ENCODE data around the gene APMAP. TPM values are rescaled to one million over a fixed set of nuclear protein-coding genes. Genes with fewer than 3 reads are reported as not detected.

Gene APMAP
- total RNA-seq, 2 experiments from 2014 or later: 43.2 to 44.0 TPM

GRCh38 chr20:25000268-25000801 lies 7.8 kb upstream of the APMAP start:
- no peak for ATAC-seq
- no peak overlapping the region for H3K27ac Mint-ChIP-seq
- CTCF ChIA-PET: interaction anchor here (1.0 to 1.7 kb wide), 4 partner anchors 34 to 69 kb away, joined by 3 to 6 read pairs (median 4); no protein-coding TSS in a partner anchor

DNA sequence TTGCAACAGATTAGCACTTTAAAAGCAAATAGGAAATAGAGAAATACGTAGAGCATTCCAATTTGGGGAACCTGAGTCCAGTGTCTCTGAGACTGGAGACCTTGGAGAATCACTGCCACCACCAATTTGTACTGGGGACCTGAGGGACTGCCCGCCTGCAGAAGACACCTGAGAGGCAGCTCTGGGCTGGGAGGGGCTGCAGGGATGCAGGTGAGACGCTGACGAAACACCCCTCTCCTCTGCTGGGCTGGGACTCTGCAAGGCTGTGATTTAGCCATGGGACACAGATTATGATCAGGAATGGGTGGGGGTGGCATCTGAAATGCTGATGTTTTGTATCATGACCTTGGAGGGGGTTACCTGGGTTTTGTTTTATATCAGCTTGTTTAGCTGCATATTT lies 7.0 kb upstream of the APMAP start:
- Mint-ChIP-seq H3K9me3 (ENCODE audit: insufficient read depth) (no peaks in the 10 kb centered on the region), H3K4me1 (ENCODE audit: low read depth) (peaks cover 4% of the 10 kb centered on the region), H3K4me3 (no peak overlapping the region), H3K27ac (no peak overlapping the region), H3K36me3 (ENCODE audit: low read depth) (peaks cover 7% of the 10 kb centered on the region), H3K27me3 (ENCODE audit: low read depth) (no peaks in the 10 kb centered on the region)
- CTCF ChIA-PET: interaction anchor here (1.0 to 1.8 kb wide), 5 partner anchors 34 to 68 kb away, joined by 3 to 6 read pairs (median 4); no protein-coding TSS in a partner anchor
- POLR2A ChIA-PET: no interaction called here
- ATAC-seq: no peak
- DNase-seq: no peak

More at GRCh38 chr20:25000268-25000801, 7.8 kb upstream of the APMAP start:
- H3K27me3 Mint-ChIP-seq (ENCODE audit: low read depth): no peaks in the 10 kb centered on the region
- DNase-seq: no peak
- no peaks in the 10 kb centered on the region for H3K9me3 Mint-ChIP-seq (ENCODE audit: insufficient read depth)
- no peaks in the 10 kb centered on the region for H3K4me1 Mint-ChIP-seq (ENCODE audit: low read depth)
- no peak overlapping the region for H3K4me3 Mint-ChIP-seq
- POLR2A ChIA-PET: no interaction called here
- H3K36me3 Mint-ChIP-seq (ENCODE audit: low read depth): peaks cover 7% of the 10 kb centered on the region

DNA sequence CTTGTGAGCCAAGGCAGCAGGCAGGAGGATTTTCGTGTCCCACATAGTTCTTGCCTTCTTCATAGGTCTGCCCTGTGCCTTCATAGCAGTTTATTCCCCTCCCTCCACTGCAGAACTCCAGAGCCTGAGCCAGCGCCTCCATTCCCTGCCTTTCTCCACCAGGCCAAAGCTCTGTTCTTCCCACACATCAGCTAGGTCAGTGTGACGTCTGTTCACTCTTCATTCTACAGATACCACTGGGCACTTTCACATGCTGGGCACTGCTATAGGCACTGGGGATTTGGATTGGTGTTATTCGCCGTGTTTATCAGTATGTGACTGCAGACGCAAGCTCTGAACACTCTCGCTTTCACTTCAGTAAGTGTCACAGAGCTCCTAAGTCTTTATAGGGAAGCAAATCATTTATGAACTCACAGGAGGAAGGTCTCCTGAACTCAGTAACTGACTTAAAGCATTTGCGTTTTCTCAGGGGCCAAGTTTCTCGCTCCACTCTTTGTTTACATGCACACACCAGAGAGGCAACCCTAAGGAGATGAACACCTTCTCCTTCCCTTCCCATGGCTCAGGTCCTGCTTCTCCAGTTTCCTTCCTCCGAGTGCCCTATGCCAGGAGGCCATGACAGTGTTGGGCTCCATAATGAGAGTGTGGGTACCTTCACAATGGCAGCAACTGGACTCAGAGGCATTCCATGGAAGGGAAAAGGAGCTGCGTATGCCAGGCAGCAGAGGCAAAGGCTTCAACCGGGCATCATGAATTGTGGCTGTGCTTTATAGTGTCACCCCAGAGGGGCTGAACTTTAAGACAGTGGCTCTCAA lies 6.3 kb upstream of the APMAP start:
- Mint-ChIP-seq H3K4me1 (ENCODE audit: low read depth) (peaks cover 8% of the 10 kb centered on the region), H3K4me3 (no peak overlapping the region), H3K27me3 (ENCODE audit: low read depth) (no peaks in the 10 kb centered on the region), H3K27ac (no peak overlapping the region), H3K36me3 (ENCODE audit: low read depth) (peaks cover 7% of the 10 kb centered on the region), H3K9me3 (ENCODE audit: insufficient read depth) (no peaks in the 10 kb centered on the region)
- ATAC-seq (no peak), DNase-seq (no peak)
- CTCF ChIA-PET: interaction anchor here (1.1 to 1.8 kb wide), 5 partner anchors 35 to 180 kb away, joined by 3 to 6 read pairs (median 4); no protein-coding TSS in a partner anchor
- POLR2A ChIA-PET: no interaction called here

DNA sequence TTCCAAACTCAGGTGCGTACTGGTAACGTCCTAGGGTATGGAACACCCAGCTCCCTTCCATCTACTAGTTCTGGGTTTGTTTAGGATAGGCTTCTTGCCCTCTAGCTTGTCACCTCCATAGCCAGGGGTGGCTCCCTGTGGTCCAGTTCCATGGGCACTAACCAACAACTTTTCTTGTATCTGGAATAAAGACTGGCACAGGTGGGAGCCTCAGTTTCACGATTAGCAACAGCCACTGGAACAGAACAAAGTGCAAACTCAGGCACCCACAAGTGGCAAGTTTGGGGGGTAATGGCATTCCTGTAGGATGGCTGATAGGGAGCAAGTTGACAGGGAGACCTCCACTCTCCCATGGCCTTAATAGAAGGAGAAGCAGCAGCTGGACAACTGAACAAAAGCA lies 5.6 kb upstream of the APMAP start:
- H3K27ac Mint-ChIP-seq: no peak overlapping the region
- no peak overlapping the region for H3K4me3 Mint-ChIP-seq
- no peak for DNase-seq
- CTCF ChIA-PET: interaction anchor here (1.2 to 1.8 kb wide), 3 partner anchors 61 to 181 kb away, joined by 4 to 6 read pairs (median 5); no protein-coding TSS in a partner anchor
- H3K27me3 Mint-ChIP-seq (ENCODE audit: low read depth): no peaks in the 10 kb centered on the region
- no peak for ATAC-seq
- H3K9me3 Mint-ChIP-seq (ENCODE audit: insufficient read depth): no peaks in the 10 kb centered on the region
- peaks cover 14% of the 10 kb centered on the region for H3K4me1 Mint-ChIP-seq (ENCODE audit: low read depth)
- POLR2A ChIA-PET: no interaction called here
- H3K36me3 Mint-ChIP-seq (ENCODE audit: low read depth): peaks cover 7% of the 10 kb centered on the region

DNA sequence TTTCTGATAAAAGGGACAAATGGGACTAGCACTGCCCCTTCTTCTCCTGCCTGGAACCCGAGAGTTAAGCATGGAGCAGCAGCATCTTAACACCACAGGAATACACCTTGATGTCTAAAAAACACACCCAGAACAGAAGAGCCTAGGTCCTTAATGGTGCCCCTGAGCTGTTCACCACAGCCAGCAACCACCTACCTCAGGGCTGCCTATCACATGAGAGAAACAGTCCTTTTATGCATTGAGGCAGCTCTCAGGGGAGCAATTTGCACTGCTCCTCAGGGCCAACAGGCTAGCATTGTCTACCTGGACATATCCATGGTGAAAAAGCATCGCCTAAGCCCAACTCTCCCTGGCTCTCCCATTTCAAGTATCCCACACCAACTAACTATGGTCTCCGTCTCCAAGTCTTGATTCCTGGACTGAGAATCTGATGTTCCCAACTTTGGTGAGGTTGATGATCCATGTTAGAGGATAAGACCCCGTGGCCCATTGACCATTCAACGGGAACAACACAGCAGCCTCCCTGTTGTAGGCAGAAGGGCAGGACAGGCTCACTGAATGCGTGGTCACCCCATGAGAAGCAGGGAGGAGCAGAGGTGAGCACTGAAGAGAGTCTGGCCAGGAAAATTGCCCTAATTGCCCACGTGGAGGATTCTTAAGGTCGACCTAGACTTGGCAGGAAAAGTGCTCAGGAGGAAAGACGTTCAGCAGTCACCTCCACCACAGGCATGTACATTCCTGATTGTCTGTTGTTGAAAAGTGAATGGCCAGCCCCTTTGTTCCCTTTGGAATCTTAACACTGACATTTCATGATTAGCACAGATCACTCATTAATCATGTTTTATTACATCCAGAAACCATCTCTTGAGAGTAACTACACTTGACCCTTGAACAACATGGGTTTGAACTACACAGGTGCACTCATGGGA lies 4.2 kb upstream of the APMAP start:
- ChIA-PET CTCF (interaction anchor here (0.6 to 5.8 kb wide), 7 partner anchors 7 to 402 kb away, joined by 3 to 191 read pairs (median 4); partner anchors contain the start of gene ACSS1), POLR2A (interaction anchor here (1.6 kb wide), 1 partner anchor 62 kb away, joined by 6 read pairs; the partner anchor contains the start of gene ACSS1)
- Mint-ChIP-seq H3K4me3 (no peak overlapping the region), H3K9me3 (ENCODE audit: insufficient read depth) (no peaks in the 10 kb centered on the region), H3K36me3 (ENCODE audit: low read depth) (no peaks in the 10 kb centered on the region), H3K27me3 (ENCODE audit: low read depth) (no peaks in the 10 kb centered on the region), H3K27ac (no peak overlapping the region), H3K4me1 (ENCODE audit: low read depth) (peaks cover 14% of the 10 kb centered on the region)
- ATAC-seq (no peak), DNase-seq (no peak)

- ChIA-PET POLR2A (interaction anchor here (1.2 to 1.6 kb wide), 2 partner anchors 63 to 69 kb away, joined by 3 to 6 read pairs; partner anchors contain the start of gene ACSS1), CTCF (interaction anchor here (0.6 to 5.8 kb wide), 13 partner anchors 8 to 403 kb away, joined by 3 to 191 read pairs (median 4); partner anchors contain the start of gene ACSS1)
- Mint-ChIP-seq H3K36me3 (ENCODE audit: low read depth) (no peaks in the 10 kb centered on the region), H3K27me3 (ENCODE audit: low read depth) (no peaks in the 10 kb centered on the region), H3K4me3 (no peak overlapping the region), H3K9me3 (ENCODE audit: insufficient read depth) (no peaks in the 10 kb centered on the region), H3K4me1 (ENCODE audit: low read depth) (peaks cover 21% of the 10 kb centered on the region), H3K27ac (no peak overlapping the region)
- ATAC-seq (no peak), DNase-seq (no peak)
Observed at GRCh38 chr20:24995741-24996448, 3.3 kb upstream of the APMAP start.

DNA sequence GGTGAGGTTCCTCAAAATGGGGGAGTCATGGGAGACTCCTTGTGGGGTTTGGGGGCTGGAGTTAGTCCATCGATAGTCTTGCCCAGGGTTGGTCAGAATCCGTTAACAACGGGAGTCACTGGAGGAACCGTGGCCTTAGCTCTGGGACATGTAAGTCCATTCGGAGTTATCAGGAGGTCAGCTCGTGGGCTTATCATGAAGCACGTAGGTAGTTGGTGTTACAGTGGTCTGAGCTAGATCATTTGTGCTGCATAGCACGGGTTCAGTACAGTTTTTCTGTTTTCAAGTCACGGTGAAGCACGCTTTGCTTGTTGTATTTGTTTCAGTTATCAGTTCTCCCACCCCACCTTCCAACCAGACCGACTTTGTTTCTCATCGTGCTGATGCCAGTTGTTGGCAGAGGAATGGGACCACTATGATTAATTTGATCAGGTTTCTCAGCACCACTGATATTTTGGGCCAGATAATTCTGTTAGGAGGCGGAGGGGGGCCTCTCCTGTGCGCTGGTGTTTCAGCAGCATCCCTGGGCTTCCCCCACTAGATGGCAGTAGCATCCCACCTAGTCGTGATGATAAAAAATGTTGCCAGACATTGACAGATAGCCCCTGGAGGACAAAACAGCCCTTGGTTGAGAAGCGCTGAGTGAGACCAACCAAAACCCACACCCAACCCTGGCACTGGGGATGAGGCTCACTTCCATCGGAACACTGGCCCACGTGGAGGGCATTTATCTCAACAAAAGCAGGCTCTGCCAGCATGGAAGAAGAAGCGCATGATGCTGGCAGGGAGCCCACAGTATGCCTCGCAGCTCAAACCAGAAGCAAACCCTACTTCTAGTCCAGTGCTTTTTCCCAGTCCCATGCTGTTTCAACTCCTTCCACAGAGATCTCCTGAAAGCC lies 2.2 kb upstream of the APMAP start:
- no peak overlapping the region for H3K4me3 Mint-ChIP-seq
- DNase-seq (peak; percentile 88), ATAC-seq (peak; percentile 19)
- ChIA-PET CTCF (interaction anchor here (0.7 to 5.8 kb wide), 31 partner anchors 9 to 413 kb away, joined by 3 to 191 read pairs (median 4); partner anchors contain the start of genes ACSS1 and GINS1), POLR2A (interaction anchor here (1.2 kb wide), 1 partner anchor 71 kb away, joined by 3 read pairs; no protein-coding TSS in a partner anchor)
- peaks cover 6% of the 10 kb centered on the region for H3K36me3 Mint-ChIP-seq (ENCODE audit: low read depth)
- no peaks in the 10 kb centered on the region for H3K27me3 Mint-ChIP-seq (ENCODE audit: low read depth)
- no peak overlapping the region for H3K27ac Mint-ChIP-seq
- peaks cover 32% of the 10 kb centered on the region for H3K4me1 Mint-ChIP-seq (ENCODE audit: low read depth)
- H3K9me3 Mint-ChIP-seq (ENCODE audit: insufficient read depth): no peaks in the 10 kb centered on the region

- H3K9me3 Mint-ChIP-seq (ENCODE audit: insufficient read depth): no peaks in the 10 kb centered on the region
- no peaks in the 10 kb centered on the region for H3K27me3 Mint-ChIP-seq (ENCODE audit: low read depth)
- H3K4me1 Mint-ChIP-seq (ENCODE audit: low read depth): peaks cover 37% of the 10 kb centered on the region
- ChIA-PET POLR2A (interaction anchor here (0.9 to 1.2 kb wide), 3 partner anchors 62 to 68 kb away, joined by 3 to 4 read pairs (median 4); no protein-coding TSS in a partner anchor), CTCF (interaction anchor here (0.7 to 5.8 kb wide), 26 partner anchors 9 to 413 kb away, joined by 3 to 191 read pairs (median 4); partner anchors contain the start of genes ACSS1 and GINS1)
- DNase-seq: no peak
- H3K4me3 Mint-ChIP-seq: peak overlapping the region; percentile 10
- H3K27ac Mint-ChIP-seq: peak overlapping the region; percentile 11
- no peak for ATAC-seq
- H3K36me3 Mint-ChIP-seq (ENCODE audit: low read depth): peaks cover 11% of the 10 kb centered on the region
Observed at GRCh38 chr20:24994186-24994465, 1.6 kb upstream of the APMAP start.

GRCh38 chr20:24993337-24994185 lies 1.0 kb upstream of the APMAP start:
- H3K36me3 Mint-ChIP-seq (ENCODE audit: low read depth): peaks cover 17% of the 10 kb centered on the region
- H3K4me3 Mint-ChIP-seq: peak overlapping the region; percentile 96
- H3K27ac Mint-ChIP-seq: peak overlapping the region; percentile 94
- ATAC-seq (no peak), DNase-seq (no peak)
- POLR2A ChIA-PET: interaction anchor here (0.7 to 2.1 kb wide), 8 partner anchors 41 to 71 kb away, joined by 3 to 12 read pairs (median 4); partner anchors contain the start of gene ACSS1
- H3K27me3 Mint-ChIP-seq (ENCODE audit: low read depth): no peaks in the 10 kb centered on the region
- H3K9me3 Mint-ChIP-seq (ENCODE audit: insufficient read depth): no peaks in the 10 kb centered on the region
- H3K4me1 Mint-ChIP-seq (ENCODE audit: low read depth): peaks cover 43% of the 10 kb centered on the region
- CTCF ChIA-PET: interaction anchor here (0.7 to 5.8 kb wide), 29 partner anchors 9 to 414 kb away, joined by 3 to 191 read pairs (median 4); partner anchors contain the start of genes ACSS1 and GINS1

Measured in activated CD8-positive, alpha-beta T cell treated with anti-CD3 and anti-CD28 coated beads, Interleukin-2, amount 10 ng/mL, durations not matched to agents 7 days and 5 days (primary cell).